MM.1S (cell line): ENCODE data around the gene NRXN3.

Source experiments
- DNase-seq: peaks from one replicate; pipeline ENCODE4 v3.0.0-alpha.2; 2015
- H2AFZ ChIP-seq: fragments of 300-600 bp; sonication (generic); 2 replicates; pipeline ENCODE4 v1.6.0; 2016; ENCODE audit warnings: antibody characterized with exemption, low read length
- H3F3A ChIP-seq: fragments of 300-600 bp; sonication (generic); 2 replicates; pipeline ENCODE4 v1.6.1; 2016; ENCODE audit warnings: mild to moderate bottlenecking, antibody characterized with exemption, low read length, moderate library complexity, mixed read lengths; ENCODE audit not compliant: insufficient read depth
- H3K27ac ChIP-seq: fragments of 300-600 bp; sonication (generic); 2 replicates; pipeline ENCODE4 v1.5.1; 2016; ENCODE audit warnings: mild to moderate bottlenecking, low read length
- H3K27me3 ChIP-seq: fragments of 300-600 bp; sonication (generic); replicated peaks from 2 replicates; pipeline ENCODE4 v1.6.0; 2016; ENCODE audit warnings: low read length; ENCODE audit not compliant: insufficient read depth
- H3K36me3 ChIP-seq: fragments of 300-600 bp; sonication (generic); replicated peaks from 2 replicates; pipeline ENCODE4 v1.6.1; 2016; ENCODE audit warnings: mild to moderate bottlenecking, low read length, mixed read lengths; ENCODE audit not compliant: insufficient read depth
- H3K4me1 ChIP-seq: fragments of 300-600 bp; sonication (generic); 2 replicates; pipeline ENCODE4 v1.6.1; 2016; ENCODE audit warnings: low read length, mixed read lengths
- H3K4me2 ChIP-seq: fragments of 300-600 bp; sonication (generic); 2 replicates; pipeline ENCODE4 v1.6.0; 2016; ENCODE audit warnings: low read depth, low read length
- H3K4me3 ChIP-seq: fragments of 300-600 bp; sonication (generic); 2 replicates; pipeline ENCODE4 v1.5.1; 2016; ENCODE audit warnings: low read length, mixed read lengths
- H3K79me2 ChIP-seq: fragments of 300-600 bp; sonication (generic); 2 replicates; pipeline ENCODE4 v1.6.1; 2016; ENCODE audit warnings: mixed run types, low read length, mixed read lengths
- H3K9ac ChIP-seq: fragments of 300-600 bp; sonication (generic); 2 replicates; pipeline ENCODE4 v1.6.1; 2016; ENCODE audit warnings: low read length, mixed read lengths
- H3K9me2 ChIP-seq: fragments of 300-600 bp; sonication (generic); replicated peaks from 2 replicates; pipeline ENCODE4 v1.6.1; 2016; ENCODE audit warnings: mild to moderate bottlenecking, low read length, mixed read lengths; ENCODE audit not compliant: insufficient read depth
- H3K9me3 ChIP-seq: fragments of 300-600 bp; sonication (generic); replicated peaks from 2 replicates; pipeline ENCODE4 v1.6.1; 2016; ENCODE audit warnings: mild to moderate bottlenecking, low read length, mixed read lengths; ENCODE audit not compliant: insufficient read depth
- H4K20me1 ChIP-seq: fragments of 300-600 bp; sonication (generic); 2 replicates; pipeline ENCODE4 v1.6.1; 2016; ENCODE audit warnings: mild to moderate bottlenecking, low read length, moderate library complexity, mixed read lengths; ENCODE audit not compliant: insufficient read depth
- CTCF ChIP-seq: fragments of 300-600 bp; sonication (generic); IDR thresholded peaks from 2 replicates; pipeline ENCODE4 v1.5.1; 2016; ENCODE audit warnings: antibody characterized with exemption, low read length, mixed read lengths
- EZH2 ChIP-seq: fragments of 300-600 bp; sonication (generic); optimal IDR thresholded peaks from 2 replicates; pipeline ENCODE3; 2017; ENCODE audit warnings: low read depth, mild to moderate bottlenecking, antibody characterized with exemption, low read length, mixed read lengths
- EZH2phosphoT487 ChIP-seq: fragments of 300-600 bp; sonication (generic); IDR thresholded peaks from 2 replicates; pipeline ENCODE4 v1.6.1; 2018; ENCODE audit warnings: antibody characterized with exemption, low read length

Gene NRXN3

DNA sequence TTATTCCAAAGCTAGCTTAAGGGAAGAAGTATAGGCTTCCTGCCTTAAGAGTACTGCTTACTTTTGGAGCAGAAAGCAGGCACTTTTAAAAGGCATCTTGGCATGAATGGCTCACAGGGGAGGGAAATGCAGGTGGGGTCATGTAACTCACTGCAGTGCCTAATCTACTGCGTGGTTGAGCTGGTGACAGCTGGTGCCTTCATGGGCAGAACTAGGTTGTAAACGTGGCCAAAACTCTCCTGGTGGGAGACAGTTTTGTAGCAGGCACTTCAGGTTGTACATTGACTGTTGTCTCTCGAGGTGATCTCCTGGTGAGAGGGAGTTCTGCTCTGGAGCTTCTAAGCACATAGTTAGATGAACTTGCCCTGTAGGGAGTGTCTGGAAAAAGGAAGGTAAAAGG is 1078.6 kb downstream of the NRXN3 start:
- no peaks in the 10 kb centered on the region for H3K36me3 ChIP-seq
- H3K9me3 ChIP-seq = no peaks in the 10 kb centered on the region
- no peak overlapping the region for H3K9ac ChIP-seq
- H3K4me1 ChIP-seq = no peaks in the 10 kb centered on the region
- TF ChIP-seq CTCF = no peak
- TF ChIP-seq EZH2 = no peak
- H3F3A ChIP-seq = no peaks in the 10 kb centered on the region
- no peak overlapping the region for H2AFZ ChIP-seq
- no peaks in the 10 kb centered on the region for H4K20me1 ChIP-seq
- no peak overlapping the region for H3K4me2 ChIP-seq
- no peaks in the 10 kb centered on the region for H3K27me3 ChIP-seq
- DNase-seq = no peak
- no peaks in the 10 kb centered on the region for H3K79me2 ChIP-seq
- no peak overlapping the region for H3K4me3 ChIP-seq
- H3K9me2 ChIP-seq = no peaks in the 10 kb centered on the region
- no peak overlapping the region for H3K27ac ChIP-seq

DNA sequence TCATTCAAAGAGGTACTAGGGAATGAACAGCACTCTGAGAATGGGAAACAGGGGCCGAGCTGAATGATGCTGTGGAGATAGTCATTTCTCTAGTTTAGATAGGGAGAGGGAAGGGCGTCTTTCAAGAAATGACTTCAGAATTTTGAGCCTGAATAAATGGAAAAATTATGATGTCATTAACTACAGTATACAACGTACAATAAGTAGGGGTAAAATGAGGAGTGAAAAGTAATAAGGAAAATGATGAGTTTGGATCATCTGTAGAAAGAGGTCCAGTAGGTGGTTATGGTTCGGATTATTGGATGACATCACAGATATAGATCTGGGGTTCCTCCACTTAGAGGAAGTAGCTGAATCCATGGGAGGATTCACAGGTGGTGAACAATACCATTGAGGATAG is 1081.1 kb downstream of the NRXN3 start:
- H3K79me2 ChIP-seq = no peaks in the 10 kb centered on the region
- H3K27me3 ChIP-seq = no peaks in the 10 kb centered on the region

GRCh38 chr14:79253576-79253975 is 1083.4 kb downstream of the NRXN3 start:
- Histone ChIP-seq H4K20me1 (no peaks in the 10 kb centered on the region), H3K4me3 (no peak overlapping the region), H3K36me3 (no peaks in the 10 kb centered on the region), H3K9me3 (no peaks in the 10 kb centered on the region), H3K4me2 (no peak overlapping the region), H3K9me2 (no peaks in the 10 kb centered on the region), H3K27me3 (no peaks in the 10 kb centered on the region), H3K27ac (no peak overlapping the region), H3K79me2 (no peaks in the 10 kb centered on the region), H3K9ac (no peak overlapping the region), H3F3A (no peaks in the 10 kb centered on the region), H2AFZ (no peak overlapping the region), H3K4me1 (no peaks in the 10 kb centered on the region)
- TF ChIP-seq CTCF = no peak
- no peak for DNase-seq

More for the DNA sequence above, 1081.1 kb downstream of the NRXN3 start:
- Histone ChIP-seq H3K9me3 (no peaks in the 10 kb centered on the region), H3K4me1 (no peaks in the 10 kb centered on the region), H3K4me2 (no peak overlapping the region), H3K4me3 (no peak overlapping the region), H3K27ac (no peak overlapping the region), H2AFZ (no peak overlapping the region), H3K9me2 (no peaks in the 10 kb centered on the region), H3K9ac (no peak overlapping the region), H4K20me1 (no peaks in the 10 kb centered on the region), H3K36me3 (no peaks in the 10 kb centered on the region), H3F3A (no peaks in the 10 kb centered on the region)
- TF ChIP-seq EZH2 = no peak
- no peak for TF ChIP-seq EZH2phosphoT487
- no peak for TF ChIP-seq CTCF
- DNase-seq = no peak
